GM19452 (cell line): ENCODE results near the gene TNFRSF1B.

Experiments
- ATAC-seq: cut with Tn5 transposase; IDR thresholded peaks from one replicate; pipeline ENCODE4 v1.9.1; 2021; ENCODE audit not compliant: unreplicated experiment

TNFRSF1B gene

GRCh38 chr1:12174924-12175810 is 8.4 kb downstream of the TNFRSF1B start:
- no peak for ATAC-seq

GRCh38 chr1:12176298-12177118 is 9.7 kb downstream of the TNFRSF1B start:
- ATAC-seq = no peak

DNA sequence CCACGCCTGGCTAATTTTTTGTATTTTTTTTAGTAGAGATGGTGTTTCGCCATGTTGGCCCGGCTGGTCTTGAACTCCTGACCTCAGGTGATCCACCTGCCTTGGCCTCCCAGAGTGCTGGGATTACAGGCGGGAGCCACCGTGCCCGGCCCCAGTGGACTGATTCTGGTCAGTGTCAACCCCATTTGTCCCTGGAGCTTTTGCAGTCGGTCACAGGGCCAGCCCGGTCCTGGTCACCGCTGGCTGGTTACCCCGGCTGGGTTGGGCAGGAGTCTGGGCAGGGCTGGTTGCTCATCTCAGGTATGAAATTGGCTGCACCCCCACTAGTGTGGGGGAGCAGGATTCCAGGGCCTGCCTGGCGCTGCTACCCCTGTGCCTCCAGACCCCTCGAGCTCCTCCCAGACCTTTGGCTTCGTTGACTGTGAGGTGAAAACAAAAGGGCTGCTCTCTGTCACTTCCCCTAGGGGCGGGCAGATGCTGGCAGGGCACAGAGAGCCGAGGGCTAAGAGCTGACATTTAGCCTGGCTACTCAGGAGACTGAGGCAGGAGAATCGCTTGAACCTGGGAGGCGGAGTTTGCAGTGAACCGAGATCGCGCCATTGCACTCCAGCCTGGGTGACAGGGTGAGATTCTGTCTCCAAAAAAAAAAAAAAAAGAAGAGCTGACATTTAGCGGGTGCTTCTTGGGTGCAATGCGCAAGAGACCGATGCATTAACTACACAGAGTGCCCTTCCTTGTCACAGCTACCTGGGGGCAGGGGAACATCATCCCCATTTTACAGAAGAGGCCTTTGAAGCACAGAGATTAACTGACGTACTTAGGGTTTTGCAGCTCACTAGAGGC is 10.6 kb downstream of the TNFRSF1B start:
- no peak for ATAC-seq

GRCh38 chr1:12177999-12178441 is 11.2 kb downstream of the TNFRSF1B start:
- no peak for ATAC-seq

- ATAC-seq = no peak
These were observed 11.7 kb downstream of the TNFRSF1B start for GRCh38 chr1:12178511-12178910.

GRCh38 chr1:12179111-12179519 is 12.3 kb downstream of the TNFRSF1B start:
- no peak for ATAC-seq

DNA sequence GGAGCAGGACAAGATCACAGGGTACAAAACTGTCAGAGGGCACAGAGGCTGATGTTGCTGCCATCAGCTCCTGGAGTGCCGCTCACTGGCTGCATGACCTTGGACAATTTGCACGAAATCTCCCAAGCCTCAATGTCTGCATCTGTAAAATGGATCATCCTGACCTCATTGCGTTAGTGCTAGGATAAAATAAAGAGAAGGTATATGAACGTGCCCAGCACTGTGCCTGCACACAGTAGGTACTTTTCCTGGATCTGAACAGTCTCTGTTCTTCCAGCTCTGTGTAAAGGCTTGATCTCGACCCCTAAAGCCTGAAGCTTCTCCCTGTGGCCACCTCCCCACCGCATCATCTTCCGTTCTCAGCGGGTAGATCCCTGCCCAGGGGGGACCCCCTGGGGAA is 12.9 kb downstream of the TNFRSF1B start:
- no peak for ATAC-seq

DNA sequence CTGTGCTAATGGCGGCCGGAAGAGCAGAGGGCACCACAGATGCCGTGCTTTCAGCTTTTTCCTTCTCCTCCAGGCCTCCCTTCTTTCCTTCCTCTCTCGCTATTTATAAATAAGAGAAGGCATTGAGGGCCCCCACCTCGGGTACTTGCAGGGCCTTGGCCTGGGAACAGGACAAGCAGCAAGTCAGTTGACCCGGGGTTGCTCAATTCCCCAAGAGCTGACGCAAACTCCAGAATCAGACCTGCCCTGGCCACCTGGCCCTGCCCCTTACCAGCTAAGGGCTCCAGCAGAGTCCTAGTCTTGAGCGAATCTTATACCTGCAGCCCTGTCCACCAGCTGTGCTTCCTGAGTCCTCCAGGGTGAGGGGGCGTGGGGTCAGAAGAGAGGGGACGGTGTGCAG is 13.5 kb downstream of the TNFRSF1B start:
- no peak for ATAC-seq

GRCh38 chr1:12180903-12181302 is 14.1 kb downstream of the TNFRSF1B start:
- no peak for ATAC-seq

DNA sequence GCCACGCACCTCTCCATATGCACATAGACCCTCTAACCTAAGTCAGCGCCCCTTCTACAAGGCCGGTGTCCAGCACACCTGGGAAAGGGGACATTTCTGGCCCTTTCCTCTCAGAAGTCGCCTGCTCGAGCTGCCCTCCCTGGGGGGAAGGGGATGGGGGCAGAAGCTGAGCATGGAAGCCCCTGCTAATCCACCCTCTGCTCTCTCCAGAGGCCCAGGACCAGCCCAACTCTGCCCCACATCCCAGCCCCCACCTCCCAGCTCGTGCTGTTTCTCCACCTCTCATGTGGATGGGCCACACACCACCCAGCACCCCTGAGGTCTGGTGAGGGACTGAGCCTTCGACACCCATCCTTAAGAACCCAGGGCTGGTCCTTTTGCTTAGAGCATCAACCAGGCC is 14.8 kb downstream of the TNFRSF1B start:
- no peak for ATAC-seq

GRCh38 chr1:12182410-12182984 is 15.7 kb downstream of the TNFRSF1B start:
- no peak for ATAC-seq

DNA sequence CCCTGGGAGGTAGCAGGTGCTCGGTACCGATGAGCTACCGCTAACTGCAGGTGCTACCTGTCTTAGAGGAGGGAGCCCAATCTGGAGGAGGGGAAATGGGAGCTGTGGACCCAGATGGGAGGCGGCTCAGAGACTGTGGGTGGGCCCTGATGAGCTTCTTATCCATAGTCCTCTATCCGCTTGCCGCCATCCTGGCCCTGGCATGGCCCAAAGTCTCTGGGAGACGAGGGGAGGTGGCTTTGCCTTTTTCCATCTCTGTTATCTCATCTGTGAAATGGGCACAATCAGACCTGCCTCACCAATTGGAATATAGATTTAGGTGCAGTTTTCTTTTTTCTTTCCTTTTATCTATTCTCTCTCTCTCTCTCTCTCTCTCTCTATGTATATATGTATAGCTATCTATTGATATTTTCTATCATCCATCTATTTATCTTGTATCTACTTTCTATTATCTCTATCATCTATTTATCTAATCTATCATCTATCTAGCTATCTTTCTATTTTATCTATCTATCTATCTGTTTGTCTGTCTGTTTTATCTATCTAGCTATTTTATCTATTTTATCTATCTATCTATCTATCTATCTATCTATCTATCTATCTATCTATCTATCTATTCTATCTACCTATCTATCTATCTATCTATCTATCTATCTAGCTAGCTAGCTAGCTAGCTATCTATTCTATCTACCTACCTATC is 16.5 kb downstream of the TNFRSF1B start:
- ATAC-seq = no peak

- no peak for ATAC-seq
These were observed 17.4 kb downstream of the TNFRSF1B start for GRCh38 chr1:12184008-12184681.

- ATAC-seq = no peak
These were observed 18.5 kb downstream of the TNFRSF1B start for GRCh38 chr1:12185036-12185917.

DNA sequence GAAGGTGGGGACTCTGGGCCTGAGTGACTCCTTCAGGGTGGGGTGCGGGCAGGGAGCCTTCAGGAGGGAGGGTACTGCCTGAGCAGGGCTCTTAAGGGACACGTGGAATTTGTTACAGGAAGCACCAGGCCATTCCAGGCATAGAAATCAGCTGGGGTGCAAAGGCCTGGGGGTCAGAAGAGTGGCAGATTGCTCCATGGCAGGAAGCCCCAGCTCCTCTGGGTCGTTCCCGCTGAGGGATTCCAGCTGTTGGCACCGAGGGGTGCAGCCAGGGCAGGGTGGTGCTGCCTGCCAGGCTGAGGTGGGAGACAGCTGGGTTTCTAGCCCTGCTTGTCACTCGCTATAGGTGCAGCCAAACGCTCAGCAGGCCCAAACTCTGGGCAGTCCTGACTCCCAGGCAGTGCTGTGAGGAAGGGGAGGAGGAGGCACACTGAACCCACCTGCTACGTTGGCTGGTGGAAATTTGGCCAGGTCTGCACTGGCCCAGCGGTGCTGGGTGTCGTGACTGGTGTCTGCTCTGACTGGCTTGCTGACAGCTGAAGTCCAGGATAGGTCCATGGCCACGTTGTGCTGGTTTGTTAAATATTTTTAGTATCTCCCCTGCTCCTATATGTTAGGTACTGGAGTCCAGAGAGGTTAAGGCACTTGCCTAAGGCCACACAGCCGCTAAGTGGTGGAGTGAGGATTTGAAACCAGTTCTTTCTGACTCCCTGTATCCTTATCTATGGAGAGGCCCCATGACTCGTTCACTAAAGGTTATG is 19.3 kb downstream of the TNFRSF1B start:
- ATAC-seq = no peak

GRCh38 chr1:12186679-12186985 is 19.8 kb downstream of the TNFRSF1B start:
- no peak for ATAC-seq

DNA sequence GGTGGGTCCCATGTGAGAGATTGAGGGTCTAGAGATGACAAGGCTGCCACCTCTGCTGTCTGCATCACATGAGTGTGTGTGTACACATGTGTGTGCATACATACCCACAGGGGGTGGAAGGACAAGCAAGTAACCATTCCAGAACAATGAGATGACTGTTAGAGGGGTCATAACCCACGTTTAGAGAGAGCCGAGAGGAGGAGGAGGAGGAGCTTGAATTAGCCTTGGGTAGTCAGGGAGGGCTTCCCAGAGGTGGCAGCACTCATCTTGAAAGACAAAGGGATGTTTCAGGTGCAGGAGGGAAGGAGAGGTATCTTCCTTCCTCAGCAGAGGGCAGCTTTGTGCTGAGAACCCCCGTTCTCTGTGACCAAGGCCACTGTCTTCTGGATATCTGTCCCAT is 21.3 kb downstream of the TNFRSF1B start:
- no peak for ATAC-seq
